ENCODE results near the gene AATK.

DNA sequence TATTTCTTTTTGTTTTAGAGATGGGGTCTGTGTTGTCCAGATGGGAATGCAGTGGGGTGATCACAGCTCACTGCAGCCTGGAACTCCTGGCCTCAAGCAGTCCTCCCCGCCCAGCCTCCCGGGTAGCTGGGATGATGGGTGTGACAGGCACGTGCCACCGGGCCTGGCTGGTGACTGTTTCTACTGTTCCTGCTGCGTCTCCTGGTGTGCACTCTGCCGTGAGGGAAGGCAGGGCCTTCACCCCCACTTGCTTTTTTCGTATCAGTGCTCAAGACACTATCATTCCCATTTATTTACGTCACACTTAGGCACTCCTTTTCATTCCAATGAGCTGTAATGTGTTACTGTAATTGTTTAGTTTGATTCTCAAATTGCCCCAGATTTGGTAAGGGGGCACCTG, 26.0 kb downstream of the AATK start:
- TF ChIP-seq, protein P1, sequence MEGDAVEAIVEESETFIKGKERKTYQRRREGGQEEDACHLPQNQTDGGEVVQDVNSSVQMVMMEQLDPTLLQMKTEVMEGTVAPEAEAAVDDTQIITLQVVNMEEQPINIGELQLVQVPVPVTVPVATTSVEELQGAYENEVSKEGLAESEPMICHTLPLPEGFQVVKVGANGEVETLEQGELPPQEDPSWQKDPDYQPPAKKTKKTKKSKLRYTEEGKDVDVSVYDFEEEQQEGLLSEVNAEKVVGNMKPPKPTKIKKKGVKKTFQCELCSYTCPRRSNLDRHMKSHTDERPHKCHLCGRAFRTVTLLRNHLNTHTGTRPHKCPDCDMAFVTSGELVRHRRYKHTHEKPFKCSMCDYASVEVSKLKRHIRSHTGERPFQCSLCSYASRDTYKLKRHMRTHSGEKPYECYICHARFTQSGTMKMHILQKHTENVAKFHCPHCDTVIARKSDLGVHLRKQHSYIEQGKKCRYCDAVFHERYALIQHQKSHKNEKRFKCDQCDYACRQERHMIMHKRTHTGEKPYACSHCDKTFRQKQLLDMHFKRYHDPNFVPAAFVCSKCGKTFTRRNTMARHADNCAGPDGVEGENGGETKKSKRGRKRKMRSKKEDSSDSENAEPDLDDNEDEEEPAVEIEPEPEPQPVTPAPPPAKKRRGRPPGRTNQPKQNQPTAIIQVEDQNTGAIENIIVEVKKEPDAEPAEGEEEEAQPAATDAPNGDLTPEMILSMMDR (conservative IDR thresholded peaks at IDR 0.05), result no peak
- TF ChIP-seq EZH2 (IDR thresholded peaks at IDR 0.05; ENCODE audit: low read depth), result no peak
